ENCODE data around the gene DIPK2A.

The DIPK2A gene

GRCh38 chr3:143974271-143975238 is 2.9 kb downstream of the DIPK2A start:
- DNase-seq (ENCODE audit: low read depth): no peak

DNA sequence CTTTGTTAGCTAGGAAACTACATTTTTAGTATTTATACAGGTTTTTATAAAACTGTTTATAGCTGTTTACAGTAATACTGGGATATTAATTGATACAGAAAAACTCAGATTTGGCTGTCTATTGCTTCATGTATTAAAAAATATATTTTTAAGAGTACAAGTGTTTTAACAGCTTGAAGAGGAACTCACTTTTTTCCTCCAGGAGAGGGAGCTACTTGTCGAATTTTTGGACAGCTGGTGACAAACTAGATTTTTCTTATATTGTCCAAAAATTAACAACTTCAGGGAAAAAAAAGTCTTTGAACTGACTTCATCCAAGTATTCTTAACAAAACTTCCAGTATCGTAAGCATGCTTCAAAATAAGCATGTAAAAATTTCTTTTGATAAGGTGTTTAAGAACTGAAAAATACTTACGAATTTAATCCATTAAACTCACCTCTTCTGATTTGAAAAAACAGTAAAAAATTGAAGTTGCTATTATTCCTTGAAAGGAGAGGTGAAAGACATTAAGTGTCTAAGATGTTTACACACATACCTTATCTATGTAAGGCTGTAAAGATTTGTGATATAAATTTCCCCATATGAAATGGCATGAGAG is 4.0 kb downstream of the DIPK2A start:
- no peak for DNase-seq (ENCODE audit: low read depth)

GRCh38 chr3:143977341-143978262 is 6.0 kb downstream of the DIPK2A start:
- DNase-seq (ENCODE audit: low read depth): no peak

GRCh38 chr3:143978263-143978631 is 6.6 kb downstream of the DIPK2A start:
- no peak for DNase-seq (ENCODE audit: low read depth)

GRCh38 chr3:143979041-143979440 is 7.4 kb downstream of the DIPK2A start:
- no peak for DNase-seq (ENCODE audit: low read depth)

DNA sequence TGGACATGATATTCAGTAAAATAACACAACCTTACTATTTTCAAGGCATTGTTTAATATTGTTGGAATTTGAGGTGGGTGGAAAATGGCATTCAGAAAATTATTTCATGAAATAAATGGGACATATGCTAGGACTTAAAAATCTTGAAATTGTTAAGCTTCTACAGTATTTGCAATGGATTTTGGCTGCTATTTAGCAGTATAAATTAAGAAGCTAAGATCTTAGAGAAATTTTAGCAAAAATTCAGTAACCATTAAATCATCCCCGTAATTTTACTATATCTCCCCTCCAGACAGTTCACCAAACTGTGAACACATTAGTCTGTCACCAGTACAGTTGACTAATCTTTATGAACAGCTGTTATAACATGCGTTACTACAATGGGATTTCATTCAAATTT is 8.2 kb downstream of the DIPK2A start:
- no peak for DNase-seq (ENCODE audit: low read depth)

GRCh38 chr3:143988306-143988705 is 16.7 kb downstream of the DIPK2A start:
- DNase-seq (ENCODE audit: low read depth): no peak

DNA sequence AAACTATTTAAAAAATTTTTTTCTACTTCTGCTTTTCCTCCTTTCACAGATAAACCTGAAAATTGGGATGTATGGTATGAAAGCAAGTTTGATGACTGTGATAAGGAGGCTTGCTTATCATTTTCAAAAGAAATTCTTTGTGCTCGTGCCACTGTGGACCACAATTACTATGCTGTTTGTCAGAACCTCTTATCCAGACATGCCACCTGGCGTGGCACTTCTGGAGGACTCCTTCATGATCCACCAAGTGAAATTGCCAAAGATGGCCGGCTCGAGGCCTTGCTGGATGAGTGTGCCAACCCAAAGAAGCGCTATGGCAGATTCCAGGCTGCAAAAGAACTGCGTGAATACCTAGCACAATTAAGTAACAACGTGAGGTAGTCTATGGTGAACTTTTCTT is 17.8 kb downstream of the DIPK2A start:
- DNase-seq (ENCODE audit: low read depth): no peak

- DNase-seq (ENCODE audit: low read depth): no peak
These were observed 20.1 kb downstream of the DIPK2A start for GRCh38 chr3:143991713-143992112.

DNA sequence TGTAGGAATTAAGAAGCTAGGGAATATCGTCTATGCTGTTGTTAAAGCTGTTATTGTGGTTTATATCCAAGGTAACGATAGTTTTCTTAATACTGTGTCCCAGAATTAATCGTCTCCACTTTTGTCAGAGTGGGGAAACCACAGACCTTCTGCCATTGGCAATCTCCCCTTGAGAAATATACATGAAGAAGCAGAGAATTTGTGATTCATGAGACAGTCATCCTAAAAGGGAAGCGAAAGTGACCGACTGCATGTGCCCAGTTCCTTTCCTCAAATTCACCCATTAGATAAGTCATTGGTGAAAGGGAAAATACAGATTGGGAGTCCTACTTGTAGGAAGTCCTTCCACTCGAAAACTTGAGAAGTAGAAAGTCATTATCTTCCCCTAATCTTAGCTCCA is 26.6 kb downstream of the DIPK2A start:
- no peak for DNase-seq (ENCODE audit: low read depth)

- DNase-seq (ENCODE audit: low read depth): no peak
These were observed 31.4 kb downstream of the DIPK2A start for GRCh38 chr3:144003051-144003450.

- DNase-seq (ENCODE audit: low read depth): no peak
These were observed 38.7 kb downstream of the DIPK2A start for GRCh38 chr3:144010371-144010770.

DNA sequence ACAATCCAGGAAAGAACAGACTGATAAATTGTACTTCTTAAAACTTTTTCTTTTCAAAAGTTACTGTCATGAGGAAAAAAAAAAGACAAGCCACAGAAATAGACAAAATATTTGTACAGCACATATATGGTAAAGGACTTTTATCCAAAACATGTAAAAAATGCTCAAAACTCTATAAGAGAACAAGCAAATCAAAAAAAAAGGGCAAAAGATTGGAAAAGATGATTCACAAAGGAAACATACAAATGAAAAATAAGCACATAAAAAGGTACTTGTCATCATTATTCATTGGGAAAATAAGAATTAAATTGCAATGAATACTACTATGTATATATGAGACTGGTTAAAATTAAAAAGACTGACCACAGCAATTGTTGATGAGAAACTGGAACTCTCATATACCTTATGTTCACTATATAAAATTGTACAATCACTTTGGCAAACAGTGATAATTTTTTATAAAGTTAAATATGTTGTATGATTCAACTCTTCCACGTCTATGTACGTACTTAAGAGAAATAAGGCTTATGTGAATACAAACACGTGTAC is 39.7 kb downstream of the DIPK2A start:
- DNase-seq (ENCODE audit: low read depth): no peak

DNA sequence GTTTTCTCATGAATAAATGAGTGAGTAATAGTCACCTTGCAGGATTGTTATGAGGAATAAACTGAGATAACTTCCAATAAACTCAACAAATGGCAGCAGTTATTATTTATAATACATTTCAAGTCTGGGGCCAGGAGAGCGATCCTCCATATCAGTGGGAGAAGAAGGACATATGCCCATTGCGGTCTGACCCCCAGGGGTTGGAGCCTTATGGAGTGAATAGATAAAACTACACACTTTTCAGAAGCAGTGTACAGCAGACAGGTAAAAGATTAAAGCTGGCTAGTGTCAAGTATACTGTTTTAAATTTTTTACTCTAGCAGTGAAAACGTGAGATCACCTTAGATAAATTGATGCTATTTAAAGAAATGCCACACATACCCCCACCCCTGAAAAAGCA is 43.5 kb downstream of the DIPK2A start:
- no peak for DNase-seq (ENCODE audit: low read depth)

- DNase-seq (ENCODE audit: low read depth): no peak
These were observed 47.2 kb downstream of the DIPK2A start for GRCh38 chr3:144018776-144019175.
